Progenitor cell of endocrine pancreas (in vitro differentiated cells): ENCODE data around the gene KCNK5. TPM values are rescaled to one million over a fixed set of nuclear protein-coding genes. Genes with fewer than 3 reads are reported as not detected.

Experiments
- DNase-seq: peaks from one replicate; pipeline ENCODE4 v3.0.0; 2021; ENCODE audit warnings: low spot score; ENCODE audit not compliant: unreplicated experiment
- H3K27ac Mint-ChIP-seq: 2 replicates; pipeline ENCODE4 v1.8.0; 2021; ENCODE audit warnings: mild to moderate bottlenecking, moderate library complexity, mixed read lengths
- H3K27me3 Mint-ChIP-seq: 2 replicates; pipeline ENCODE4 v1.8.0; 2021; ENCODE audit warnings: mixed read lengths
- H3K36me3 Mint-ChIP-seq: 2 replicates; pipeline ENCODE4 v1.8.0; 2022; ENCODE audit warnings: mixed read lengths; ENCODE audit not compliant: insufficient read depth
- H3K4me1 Mint-ChIP-seq: 2 replicates; pipeline ENCODE4 v1.8.0; 2021; ENCODE audit warnings: low read depth, mixed read lengths
- H3K4me3 Mint-ChIP-seq: 2 replicates; pipeline ENCODE4 v1.8.0; 2021; ENCODE audit warnings: low read depth, mild to moderate bottlenecking, moderate library complexity, mixed read lengths
- H3K9me3 Mint-ChIP-seq: 2 replicates; pipeline ENCODE4 v1.8.0; 2021; ENCODE audit warnings: low read depth, mixed read lengths
- total RNA-seq: library from RNA; stranded (reverse); gene quantifications from 2 replicates; pipeline ENCODE4 v1.2.1, GENCODE V29; 2021
- TF ChIP-seq, protein P1 (sequence below): fragments of 200-600 bp; sonication (generic); IDR thresholded peaks from one replicate; pipeline ENCODE4 v1.5.0; 2021; ENCODE audit warnings: antibody characterized with exemption, mild to moderate bottlenecking; ENCODE audit not compliant: unreplicated experiment

The KCNK5 gene
- total RNA-seq, 1 donor from 2014 or later: 2.0 TPM

DNA sequence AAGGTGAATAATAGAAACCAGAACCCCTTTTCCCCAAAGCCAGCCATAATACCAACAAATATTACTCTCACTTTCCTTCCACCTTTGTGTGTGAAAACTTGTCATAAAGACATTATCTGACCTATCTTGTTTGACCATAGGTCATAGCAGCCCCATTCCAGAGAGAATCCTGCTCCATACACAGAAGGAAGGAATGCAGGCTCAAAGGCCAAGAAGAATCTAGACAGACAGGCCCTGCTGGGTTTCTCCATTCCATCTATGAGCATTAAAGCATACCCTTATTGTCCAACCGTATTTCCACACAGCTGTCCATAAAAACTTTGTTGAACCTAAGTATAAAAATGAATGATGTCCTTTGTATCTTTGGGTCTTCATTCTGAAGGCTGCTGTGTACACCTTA, 40.7 kb upstream of the KCNK5 start:
- TF ChIP-seq, protein P1, sequence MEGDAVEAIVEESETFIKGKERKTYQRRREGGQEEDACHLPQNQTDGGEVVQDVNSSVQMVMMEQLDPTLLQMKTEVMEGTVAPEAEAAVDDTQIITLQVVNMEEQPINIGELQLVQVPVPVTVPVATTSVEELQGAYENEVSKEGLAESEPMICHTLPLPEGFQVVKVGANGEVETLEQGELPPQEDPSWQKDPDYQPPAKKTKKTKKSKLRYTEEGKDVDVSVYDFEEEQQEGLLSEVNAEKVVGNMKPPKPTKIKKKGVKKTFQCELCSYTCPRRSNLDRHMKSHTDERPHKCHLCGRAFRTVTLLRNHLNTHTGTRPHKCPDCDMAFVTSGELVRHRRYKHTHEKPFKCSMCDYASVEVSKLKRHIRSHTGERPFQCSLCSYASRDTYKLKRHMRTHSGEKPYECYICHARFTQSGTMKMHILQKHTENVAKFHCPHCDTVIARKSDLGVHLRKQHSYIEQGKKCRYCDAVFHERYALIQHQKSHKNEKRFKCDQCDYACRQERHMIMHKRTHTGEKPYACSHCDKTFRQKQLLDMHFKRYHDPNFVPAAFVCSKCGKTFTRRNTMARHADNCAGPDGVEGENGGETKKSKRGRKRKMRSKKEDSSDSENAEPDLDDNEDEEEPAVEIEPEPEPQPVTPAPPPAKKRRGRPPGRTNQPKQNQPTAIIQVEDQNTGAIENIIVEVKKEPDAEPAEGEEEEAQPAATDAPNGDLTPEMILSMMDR: no peak
- H3K4me3 Mint-ChIP-seq: no peak overlapping the region
- no peak overlapping the region for H3K27ac Mint-ChIP-seq
- H3K27me3 Mint-ChIP-seq: peaks cover 24% of the 10 kb centered on the region
- H3K9me3 Mint-ChIP-seq: no peaks in the 10 kb centered on the region
- H3K36me3 Mint-ChIP-seq: no peaks in the 10 kb centered on the region
- no peaks in the 10 kb centered on the region for H3K4me1 Mint-ChIP-seq
- no peak for DNase-seq

DNA sequence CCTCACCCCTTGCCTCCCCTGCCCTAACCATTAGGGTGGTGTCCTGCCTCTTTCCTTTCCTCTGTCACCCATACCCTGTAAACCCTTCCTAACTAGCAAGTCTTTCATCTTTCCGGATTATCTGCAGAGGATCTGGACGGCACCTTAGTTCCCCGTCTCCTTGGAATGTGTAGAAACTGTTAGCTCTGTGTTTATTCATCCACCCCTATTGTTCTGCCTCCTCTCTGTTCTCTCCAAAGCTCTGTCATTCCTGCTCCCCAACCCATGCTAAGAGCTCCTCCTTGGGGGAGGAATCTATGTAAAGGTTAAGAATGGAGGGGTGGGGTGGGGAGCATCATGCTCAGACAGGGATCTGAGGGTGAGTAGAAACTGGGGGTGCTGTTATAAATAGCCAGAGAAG, 39.4 kb upstream of the KCNK5 start:
- Mint-ChIP-seq H3K4me1 (no peaks in the 10 kb centered on the region), H3K27ac (no peak overlapping the region), H3K36me3 (no peaks in the 10 kb centered on the region), H3K4me3 (no peak overlapping the region), H3K9me3 (no peaks in the 10 kb centered on the region), H3K27me3 (peaks cover 17% of the 10 kb centered on the region)
- TF ChIP-seq, protein P1: no peak
- no peak for DNase-seq

DNA sequence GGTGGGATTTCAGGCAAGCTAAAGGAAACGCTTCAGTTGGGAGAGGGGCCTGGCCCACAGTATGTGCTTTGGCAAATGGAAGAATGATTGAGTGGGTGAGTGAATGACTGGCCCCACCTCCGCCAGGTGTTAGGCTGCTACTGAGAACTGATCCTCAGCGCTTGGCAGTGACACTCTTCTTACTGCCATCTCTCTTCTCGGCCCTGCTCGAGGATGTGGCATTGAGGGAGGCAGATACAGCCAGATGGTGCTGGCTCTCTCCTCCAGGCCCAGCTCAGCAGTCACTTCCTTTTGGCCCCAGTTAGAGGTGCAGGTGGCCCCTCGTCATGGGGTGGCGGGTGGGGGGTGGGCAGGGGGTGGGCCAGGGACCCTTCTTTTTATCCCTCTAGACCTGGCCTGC, 38.9 kb upstream of the KCNK5 start:
- H3K27me3 Mint-ChIP-seq: peaks cover 15% of the 10 kb centered on the region
- no peak for DNase-seq
- no peaks in the 10 kb centered on the region for H3K36me3 Mint-ChIP-seq
- H3K9me3 Mint-ChIP-seq: no peaks in the 10 kb centered on the region
- TF ChIP-seq, protein P1: no peak
- H3K4me3 Mint-ChIP-seq: no peak overlapping the region
- H3K27ac Mint-ChIP-seq: no peak overlapping the region
- no peaks in the 10 kb centered on the region for H3K4me1 Mint-ChIP-seq

DNA sequence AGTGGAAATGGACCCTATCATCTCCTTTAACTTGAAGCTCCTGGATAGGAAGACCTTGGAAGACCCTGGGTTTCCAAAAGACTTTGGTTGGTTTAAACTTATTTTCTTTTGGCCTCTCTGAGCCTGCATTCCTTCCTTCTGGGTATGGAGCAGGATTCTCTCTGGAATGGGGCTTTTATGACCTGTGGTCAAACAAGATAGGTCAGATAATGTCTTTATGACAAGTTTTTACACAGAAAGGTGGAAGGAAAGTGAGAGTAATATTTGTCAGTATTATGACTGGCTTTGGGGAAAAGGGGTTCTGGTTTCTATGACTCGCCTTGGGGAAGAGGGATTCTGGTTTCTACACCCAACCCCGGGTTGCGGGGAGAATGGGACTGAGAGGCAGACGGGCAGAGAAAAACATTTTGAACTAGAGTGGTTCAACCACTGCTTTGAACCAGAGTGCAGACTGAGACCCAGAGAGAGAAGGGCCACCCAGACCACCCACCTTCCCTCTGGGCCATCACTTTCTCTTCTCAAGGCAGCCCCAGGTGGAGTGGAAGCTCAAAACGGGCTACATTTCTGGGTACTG, 37.6 kb upstream of the KCNK5 start:
- Mint-ChIP-seq H3K4me3 (no peak overlapping the region), H3K27me3 (peaks cover 11% of the 10 kb centered on the region), H3K36me3 (no peaks in the 10 kb centered on the region), H3K4me1 (no peaks in the 10 kb centered on the region), H3K27ac (no peak overlapping the region), H3K9me3 (no peaks in the 10 kb centered on the region)
- DNase-seq: no peak
- TF ChIP-seq, protein P1: no peak

DNA sequence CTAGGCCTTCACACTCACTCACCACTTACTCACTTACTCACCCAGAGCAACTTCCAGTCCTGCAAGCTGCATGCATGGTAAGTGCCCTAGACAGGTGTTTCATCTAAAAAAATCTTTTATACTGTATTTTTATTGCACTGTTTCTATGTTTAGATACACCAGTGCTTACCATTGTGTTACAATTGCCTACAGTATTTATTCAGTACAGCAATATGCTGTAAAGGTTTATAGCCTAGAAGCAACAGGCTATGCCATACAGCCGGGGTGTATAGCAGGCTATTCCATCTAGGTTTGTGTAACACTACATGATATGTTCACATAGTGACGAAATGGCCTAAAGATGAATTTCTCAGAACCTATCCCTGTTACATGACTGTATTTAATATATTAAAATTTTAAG, 37.1 kb upstream of the KCNK5 start:
- Mint-ChIP-seq H3K27me3 (peaks cover 11% of the 10 kb centered on the region), H3K4me3 (no peak overlapping the region), H3K27ac (no peak overlapping the region), H3K4me1 (no peaks in the 10 kb centered on the region), H3K36me3 (no peaks in the 10 kb centered on the region), H3K9me3 (no peaks in the 10 kb centered on the region)
- DNase-seq: no peak
- TF ChIP-seq, protein P1: no peak
